ENCODE measurements around the gene ZIC5.

DNA sequence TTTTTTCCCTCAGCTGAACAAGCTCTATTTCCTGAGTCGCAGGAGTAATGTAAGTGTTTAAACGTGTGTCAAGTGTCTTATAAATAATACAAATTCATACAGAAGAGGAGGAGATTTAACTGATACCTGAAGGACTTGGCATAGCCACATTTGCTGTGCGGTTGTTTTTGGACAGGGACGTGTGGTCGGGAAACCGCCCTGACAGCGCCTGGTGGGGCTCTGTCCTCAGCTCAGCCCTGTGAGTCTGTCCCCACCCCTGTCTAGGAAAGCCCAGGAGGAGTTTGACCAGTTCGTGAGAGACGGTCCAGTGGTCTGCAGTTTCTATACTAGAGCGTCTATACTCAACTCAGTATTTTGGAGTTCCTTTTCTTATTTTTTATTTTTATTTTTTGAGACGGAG lies 26.7 kb upstream of the ZIC5 start:
- no peak for TF ChIP-seq EZH2 (IDR thresholded peaks at IDR 0.05; ENCODE audit: insufficient read depth, low read length)
- TF ChIP-seq, protein P1, sequence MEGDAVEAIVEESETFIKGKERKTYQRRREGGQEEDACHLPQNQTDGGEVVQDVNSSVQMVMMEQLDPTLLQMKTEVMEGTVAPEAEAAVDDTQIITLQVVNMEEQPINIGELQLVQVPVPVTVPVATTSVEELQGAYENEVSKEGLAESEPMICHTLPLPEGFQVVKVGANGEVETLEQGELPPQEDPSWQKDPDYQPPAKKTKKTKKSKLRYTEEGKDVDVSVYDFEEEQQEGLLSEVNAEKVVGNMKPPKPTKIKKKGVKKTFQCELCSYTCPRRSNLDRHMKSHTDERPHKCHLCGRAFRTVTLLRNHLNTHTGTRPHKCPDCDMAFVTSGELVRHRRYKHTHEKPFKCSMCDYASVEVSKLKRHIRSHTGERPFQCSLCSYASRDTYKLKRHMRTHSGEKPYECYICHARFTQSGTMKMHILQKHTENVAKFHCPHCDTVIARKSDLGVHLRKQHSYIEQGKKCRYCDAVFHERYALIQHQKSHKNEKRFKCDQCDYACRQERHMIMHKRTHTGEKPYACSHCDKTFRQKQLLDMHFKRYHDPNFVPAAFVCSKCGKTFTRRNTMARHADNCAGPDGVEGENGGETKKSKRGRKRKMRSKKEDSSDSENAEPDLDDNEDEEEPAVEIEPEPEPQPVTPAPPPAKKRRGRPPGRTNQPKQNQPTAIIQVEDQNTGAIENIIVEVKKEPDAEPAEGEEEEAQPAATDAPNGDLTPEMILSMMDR (IDR thresholded peaks at IDR 0.05; ENCODE audit: insufficient read depth, low read depth, low read length), result no peak
